NCI-H1092 (cell line): Measurements from ENCODE around the gene BBOF1.

Experiments used
- DNase-seq: peaks from one replicate; lab custom pipeline; 2025; lab: John Stamatoyannopoulos, UW

Gene BBOF1

DNA sequence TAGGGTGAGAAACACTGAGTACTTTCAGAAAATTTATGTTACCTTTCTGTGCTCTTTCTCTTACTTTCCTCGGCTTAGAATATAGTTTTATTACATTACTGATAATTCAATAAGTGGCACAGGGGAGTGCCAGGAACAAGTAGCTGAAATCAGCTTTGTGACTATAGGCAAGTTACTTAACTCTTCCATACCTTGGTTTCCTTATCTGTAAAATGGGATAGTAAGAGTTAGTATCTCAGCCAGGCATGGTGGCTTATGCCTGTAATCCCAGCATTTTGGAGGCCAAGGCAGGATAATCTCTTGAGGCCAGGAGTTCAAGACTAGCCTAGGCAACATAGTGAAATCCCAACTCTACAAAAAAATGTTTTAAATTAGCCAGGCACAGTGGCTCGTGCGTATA is 15.4 kb downstream of the BBOF1 start:
- DNase-seq, result no peak

DNA sequence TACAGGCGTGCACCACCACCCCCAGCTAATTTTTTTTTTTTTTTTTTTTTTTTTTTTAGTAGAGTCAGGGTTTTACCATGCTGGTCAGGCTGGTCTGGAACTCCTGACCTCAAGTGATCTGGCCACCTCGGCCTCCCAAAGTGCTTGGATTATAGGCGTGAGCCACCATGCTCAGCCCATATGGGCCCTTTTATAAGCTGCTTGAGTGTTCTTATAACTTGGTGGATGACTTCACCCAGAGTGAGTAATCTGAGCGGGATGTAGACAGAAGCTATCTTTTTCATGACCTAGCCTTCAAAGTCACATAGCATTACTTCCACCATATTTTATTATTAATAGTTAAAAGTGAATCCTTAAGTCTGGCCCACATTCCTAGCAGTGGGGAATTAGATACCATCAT is 16.4 kb downstream of the BBOF1 start:
- no peak for DNase-seq

DNA sequence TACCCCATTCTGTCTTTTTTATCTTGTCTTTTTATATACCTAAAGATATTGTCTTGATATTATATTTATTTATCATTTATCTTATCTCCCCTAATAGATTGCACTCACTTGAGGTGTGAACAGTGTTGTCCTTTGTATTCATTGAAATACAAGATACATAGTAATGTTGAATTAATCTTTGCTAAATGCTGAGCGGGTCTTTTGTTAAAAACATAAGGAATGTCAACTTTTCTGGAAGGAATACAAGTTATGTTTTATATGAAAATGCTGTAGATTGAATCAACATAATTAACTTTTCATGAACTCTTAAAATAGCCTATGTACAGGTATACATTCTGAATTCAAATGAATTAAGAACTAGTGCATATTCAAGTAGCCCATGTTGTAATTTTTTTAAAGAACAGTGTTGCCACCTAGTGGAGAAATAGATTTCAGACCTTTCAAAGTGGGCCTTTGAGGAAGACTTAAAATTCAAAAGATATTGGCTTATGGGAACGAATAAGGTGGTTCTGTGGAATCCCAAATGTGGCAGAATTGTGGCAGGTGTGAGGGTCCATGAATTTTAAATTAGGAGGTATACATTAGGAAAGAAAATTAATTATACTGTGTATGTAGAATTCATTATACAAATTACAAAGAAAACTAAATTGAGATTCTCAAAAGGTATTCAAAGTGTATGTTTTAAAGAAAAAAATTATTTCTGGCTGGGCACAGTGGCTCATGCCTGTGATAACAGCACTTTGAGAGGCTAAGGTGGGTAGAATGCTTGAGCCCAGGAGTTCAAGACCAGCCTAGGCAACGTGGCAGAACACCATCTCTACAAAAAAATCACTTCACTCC is 19.1 kb downstream of the BBOF1 start:
- peak; percentile 31 for DNase-seq

DNA sequence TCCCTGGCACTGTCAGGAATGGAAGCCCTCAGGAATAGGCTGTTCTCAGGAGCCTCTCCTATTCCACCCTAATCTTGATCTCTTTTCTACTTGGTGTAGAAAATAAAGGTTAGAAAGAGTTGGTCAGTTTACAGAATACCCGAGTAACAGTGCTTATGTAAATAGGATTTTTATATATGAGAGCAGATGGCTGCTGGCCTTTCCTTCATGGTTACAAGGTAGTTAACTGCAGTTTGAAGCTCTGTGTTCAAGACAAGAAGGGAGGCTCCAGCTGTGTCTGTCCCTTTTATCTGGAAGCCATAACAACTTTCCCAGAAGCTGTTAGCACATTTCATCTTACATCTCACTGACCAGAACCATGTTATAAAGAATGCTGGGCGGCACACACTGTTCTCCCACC is 23.1 kb downstream of the BBOF1 start:
- no peak for DNase-seq

DNA sequence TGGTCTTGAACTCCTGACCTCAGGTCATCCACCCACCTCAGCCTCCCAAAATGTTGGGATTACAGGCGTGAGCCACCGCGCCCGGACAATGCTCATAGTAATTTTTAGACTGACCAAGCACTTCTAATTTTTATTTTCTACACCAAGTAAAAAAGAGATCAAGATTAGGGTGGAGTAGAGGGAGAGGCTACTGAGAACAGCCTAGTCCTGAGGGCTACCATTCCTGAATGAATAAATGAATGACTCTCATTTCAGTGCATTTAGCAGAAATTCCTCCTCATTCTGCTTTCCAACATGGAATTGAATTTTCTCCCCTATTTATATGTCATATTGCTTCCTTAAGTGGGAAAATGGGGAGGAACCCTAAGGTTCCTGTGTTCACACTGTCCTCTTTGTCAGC is 26.4 kb downstream of the BBOF1 start:
- DNase-seq, result no peak

DNA sequence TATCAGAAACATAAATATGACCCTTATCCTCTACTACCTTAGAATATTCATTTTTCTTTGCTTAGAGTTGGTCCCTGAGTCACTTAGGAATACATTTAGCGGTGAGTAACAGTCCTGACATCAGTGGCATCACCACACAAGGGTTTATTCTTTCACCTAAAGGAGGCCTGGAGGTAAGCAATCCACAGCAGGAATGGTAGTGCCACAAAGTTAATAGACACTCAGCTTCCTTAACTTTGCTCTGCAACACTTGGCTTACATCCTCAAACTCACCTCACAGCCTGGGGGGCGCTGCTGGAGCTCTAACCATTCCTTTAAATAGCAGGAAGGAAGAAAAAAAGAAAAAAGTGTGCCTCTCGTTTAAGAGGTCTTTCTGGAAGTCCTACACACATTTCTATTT is 29.1 kb downstream of the BBOF1 start:
- no peak for DNase-seq

DNA sequence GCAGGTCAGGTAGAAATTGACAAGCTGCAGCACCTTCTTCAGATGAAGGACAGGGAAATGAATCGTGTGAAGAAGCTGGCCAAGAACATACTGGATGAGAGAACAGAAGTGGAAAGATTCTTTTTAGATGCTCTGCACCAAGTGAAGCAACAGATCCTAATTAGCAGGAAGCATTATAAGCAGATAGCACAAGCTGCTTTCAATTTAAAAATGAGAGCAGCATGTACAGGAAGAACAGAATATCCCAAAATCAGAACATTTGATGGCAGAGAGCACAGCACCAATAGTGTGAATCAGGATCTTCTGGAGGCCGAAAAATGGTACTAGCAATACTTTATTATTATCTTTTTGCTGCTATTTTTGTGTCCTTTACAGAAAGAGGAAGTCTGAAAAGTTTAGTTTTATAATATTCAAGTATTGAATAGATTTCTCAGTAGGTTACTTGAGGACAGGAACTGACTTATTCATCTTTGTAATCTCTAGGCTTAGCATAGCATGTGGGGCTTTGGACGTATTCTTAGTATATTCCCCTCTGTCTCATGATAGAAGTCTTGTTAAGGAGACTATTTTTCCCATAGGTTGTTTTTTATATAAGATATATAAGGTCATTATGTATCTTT is 30.8 kb downstream of the BBOF1 start:
- no peak for DNase-seq

DNA sequence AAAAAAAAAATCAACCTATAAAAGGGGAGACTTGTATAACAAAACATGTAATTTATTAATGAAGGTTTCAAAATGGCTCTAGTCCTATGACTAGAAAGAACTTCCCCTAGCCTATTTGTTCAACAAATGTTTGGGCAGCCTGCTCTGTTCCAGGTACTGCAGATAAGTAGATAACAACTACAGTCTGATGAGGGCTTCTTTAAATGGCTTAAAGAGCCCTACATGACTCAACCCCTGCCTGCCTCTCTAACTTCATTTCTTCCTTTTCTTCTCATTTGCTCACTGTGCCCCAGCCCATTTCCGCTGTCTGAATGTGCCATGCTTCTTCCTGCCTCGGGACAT is 43.6 kb downstream of the BBOF1 start:
- DNase-seq, result no peak

DNA sequence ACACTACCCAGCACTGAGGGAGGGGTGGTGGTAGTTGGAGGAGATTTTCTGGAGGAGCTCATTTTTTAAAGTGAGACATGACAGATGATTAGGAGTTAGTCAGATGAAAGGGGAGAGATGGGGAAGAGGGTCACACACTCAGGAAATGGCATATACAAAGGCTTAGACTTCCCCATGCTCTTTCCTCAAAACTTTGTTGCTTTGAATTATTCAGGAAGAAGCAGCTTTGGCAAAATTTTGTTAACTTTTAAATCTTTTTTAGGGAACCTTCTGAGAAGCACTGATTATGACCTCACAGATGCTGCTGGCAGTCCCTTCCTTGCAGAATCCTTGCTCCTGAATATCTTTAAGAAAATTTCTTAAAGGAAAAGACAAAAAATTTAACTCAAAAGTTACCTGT is 45.3 kb downstream of the BBOF1 start:
- DNase-seq, result no peak

DNA sequence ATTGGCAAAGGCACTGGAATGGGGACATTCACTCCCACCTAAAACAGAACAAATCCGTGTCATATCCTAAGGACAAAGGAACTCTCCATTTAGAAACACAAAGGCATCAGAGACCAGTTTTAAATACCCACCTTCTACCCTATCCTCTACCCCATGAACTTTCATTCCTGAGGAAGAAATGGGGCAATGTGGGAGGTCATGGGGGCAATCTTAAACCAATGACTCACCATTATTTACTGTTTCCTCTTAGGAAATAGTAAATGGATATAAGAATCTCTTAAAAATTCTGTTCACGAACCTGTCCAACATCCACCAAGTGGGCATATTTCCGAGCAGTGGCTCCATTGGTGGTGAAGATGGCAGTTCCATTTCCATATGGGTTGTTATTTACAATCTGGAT is 45.7 kb downstream of the BBOF1 start:
- no peak for DNase-seq

DNA sequence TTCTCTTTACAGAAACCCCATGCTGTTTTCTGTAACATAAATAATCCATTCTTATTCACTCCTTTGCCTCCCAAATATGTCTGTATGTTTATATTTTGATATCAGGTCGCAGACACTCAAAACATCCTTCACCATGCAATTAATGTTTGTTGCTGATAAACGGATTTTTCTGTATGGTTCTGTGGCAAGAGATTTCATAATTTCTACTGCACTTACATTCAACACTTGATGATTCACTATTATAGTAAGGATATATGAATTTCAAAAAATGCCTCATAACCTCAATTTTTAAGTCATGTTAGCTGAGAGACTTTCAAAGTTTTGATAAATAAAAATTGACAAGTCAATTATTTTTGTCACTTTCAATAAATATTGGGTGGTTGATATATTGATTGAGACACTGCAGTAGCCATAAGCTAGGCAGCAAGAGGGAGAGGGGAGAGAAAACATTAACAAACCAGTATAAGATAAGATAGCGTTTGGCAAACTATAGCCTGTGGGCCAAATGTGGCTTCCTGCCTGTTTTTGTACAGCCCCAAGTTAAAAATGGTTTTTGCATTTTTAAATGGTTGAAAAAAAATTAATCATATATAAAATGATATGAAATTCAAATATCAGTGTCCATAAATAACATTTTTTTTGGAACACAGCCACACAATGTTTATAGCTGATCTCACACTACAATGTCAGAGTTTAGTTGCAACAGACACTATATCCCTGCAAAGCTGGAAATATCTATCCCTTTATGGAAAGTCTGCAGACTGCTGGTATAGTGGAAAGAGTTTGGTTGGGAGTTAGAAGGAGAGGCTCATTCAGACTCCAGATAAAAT is 46.8 kb downstream of the BBOF1 start:
- no peak for DNase-seq

DNA sequence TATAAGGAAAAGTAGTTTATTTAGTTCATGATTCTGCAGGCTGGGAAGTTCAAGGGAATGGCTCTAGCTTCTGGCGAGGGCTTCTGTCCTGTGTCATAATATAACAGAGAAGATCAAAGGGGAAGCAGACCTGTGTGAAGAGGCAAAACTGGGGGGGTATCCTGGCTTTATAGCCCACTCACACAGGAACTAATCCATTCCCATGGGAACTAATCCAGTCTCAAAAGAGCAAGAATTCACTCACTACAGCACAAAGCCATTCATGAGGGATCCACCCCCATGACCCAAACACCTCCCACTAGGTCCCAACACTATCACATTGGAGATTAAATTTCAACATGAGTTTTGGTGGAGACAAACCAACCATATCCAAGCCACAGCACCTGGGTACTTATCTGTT is 58.3 kb downstream of the BBOF1 start:
- no peak for DNase-seq

DNA sequence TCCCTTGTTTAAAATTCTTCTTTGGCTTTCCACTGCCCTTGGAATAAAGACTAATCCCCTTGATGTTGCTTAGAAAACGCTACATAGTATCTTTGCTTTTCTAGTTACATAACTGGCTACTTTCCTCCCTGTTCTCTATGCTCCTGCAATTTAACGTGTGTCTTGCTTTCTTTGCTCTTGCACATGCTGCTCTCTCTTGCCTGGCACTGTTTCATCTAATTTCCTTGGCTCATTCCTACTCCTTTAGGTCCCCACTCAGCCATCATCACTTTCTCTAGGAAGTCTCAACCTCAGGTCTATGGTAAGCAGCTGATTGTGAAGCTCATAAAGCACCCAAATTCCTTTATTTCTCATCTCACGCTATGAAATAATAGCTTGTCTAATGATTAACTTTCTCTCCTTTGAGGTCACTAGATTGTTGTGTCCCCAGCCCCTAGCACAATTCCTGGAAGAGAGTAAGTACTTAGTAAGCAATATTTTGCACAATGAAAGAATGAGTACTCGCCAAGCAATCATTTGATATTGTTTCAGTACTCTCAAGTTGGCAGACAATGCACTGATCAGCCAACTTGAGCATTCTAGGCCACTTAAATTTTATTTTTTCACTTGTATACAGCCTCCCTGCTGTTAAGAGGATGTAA is 61.8 kb downstream of the BBOF1 start:
- DNase-seq, result no peak

DNA sequence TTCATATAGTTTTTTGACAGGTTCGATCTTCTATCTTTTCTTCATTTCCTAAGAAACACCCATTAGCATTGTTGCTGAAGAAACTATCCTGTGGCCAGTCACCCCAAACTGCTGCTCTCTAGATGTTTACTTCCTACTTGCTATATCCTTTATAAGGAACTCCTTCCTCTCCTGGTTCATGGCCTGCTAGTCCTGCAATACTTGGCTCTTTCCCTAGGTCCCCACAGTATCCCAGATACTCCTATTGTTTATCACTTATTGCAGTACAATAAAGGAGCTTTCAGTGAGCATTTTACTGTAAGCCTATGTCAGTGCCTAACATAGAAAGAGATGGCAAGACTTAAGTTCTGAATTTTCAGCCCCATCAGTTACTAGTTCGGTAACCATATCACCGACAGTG is 62.3 kb downstream of the BBOF1 start:
- no peak for DNase-seq

DNA sequence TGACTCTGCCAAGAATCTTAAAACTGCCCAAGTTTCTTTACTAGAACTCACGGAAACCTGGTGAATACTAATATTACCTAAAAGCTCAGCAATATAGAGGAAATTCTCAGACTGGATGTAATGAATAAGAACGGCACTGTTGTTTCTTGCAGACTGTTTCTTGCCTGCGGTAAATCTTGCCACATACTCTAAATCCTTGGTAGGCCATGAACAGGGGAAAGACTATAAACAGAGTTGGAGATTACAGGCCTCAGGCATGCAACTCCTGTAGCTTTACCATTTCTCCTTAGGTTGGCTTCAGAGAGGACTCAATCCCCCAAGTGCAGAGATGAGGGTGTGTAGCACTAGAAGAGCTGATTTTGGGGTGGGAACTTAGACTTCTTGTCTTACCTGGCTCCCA is 64.0 kb downstream of the BBOF1 start:
- no peak for DNase-seq

DNA sequence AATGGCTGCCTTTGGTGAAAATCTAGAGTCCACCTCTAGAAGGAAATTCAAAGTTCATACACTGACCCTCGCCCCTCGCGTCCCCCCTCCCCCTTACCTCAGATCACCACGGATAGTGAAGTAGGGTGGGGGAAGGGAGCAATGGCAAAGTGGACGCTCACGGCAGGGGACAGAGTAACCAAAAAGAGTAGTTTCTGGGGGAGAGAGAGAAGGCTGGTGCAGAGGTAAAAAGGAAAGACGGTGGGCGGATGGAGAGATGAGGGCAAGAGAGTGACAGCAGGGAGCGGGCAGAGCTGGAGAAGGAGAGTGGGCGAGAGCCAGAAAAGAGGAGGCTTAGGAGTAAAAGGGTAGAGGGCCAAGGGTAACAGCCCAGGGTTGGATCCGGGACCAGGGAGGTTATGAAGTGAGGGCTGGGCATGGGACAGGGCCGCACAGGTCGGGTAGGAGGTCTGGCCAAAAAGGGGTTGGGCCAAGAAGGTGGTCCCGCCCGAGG is 64.7 kb downstream of the BBOF1 start:
- DNase-seq, result no peak

DNA sequence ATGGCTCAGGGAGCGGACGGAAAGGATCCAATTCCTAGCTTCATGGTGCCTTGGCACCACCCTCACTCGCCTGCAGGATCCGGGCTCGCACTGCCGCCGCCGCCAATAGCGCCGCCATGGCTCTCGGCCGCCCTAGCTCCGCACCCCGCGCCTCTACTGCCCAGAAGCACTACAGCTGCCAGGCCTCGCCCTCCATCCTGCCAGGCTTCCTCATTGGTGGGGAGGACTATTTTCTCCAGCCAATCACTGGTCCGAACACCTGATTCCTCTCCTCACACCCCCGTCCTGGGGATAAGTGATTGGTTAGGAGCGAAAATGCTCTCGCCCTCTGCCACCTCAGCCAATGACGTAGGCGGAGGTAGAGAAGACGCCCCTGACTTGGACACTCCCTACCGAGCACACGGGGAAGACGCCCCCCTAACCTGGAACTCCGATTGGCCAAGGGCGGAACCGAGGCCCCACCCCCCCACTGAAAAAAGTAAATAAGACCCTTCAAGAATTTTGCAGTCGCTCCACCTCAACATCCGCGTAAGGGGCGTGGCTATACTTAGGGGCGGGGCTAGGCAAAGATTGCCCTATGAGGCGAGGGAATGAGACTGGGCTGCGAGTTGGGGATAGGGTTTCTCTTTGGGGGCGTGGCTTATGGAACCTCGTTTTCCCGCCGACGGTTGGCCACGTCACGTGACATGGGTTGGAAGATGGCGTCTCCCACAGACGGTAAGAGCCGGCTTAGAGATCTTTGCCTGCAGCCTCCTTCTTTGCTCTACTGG is 65.3 kb downstream of the BBOF1 start, which contains the start of the genes ALDH6A1 and LIN52:
Gene ALDH6A1 (minus strand): TSS at position 177 of the 770 bp plus-strand sequence. CDS start 59 bp downstream, at position 118.
Gene LIN52 (plus strand): TSS at position 680 of the 770 bp plus-strand sequence. CDS start 19 bp downstream, at position 699.
- peak; percentile 99 for DNase-seq

DNA sequence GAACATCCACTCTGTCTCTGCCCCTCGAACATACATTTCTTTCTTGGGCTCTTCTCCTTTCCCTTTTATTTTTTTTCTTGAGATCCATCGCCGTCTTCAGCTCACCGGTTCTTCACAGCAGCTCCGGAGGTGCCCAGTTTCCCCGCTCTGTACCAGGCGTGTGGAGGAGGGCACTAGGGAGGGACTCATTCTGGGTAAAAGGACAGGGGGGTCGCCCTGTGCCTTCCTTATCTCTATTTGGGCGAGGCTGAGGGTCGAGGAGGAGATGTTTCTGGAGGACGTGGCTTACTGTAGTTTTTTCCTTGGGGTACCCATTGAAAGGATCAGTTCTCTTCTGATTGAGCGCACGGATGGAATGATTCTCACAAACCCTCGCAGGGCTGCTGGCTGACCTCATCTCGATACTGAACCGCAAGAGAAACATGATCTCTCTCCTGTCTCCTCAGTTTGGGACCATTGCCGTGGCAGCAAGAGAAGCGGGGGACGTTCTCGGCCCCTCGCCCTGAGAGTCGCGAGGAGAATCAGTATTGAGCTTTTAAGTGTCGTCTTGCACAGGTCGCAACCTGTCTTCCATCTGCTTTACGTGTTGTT is 66.0 kb downstream of the BBOF1 start:
- DNase-seq, result peak; percentile 30

DNA sequence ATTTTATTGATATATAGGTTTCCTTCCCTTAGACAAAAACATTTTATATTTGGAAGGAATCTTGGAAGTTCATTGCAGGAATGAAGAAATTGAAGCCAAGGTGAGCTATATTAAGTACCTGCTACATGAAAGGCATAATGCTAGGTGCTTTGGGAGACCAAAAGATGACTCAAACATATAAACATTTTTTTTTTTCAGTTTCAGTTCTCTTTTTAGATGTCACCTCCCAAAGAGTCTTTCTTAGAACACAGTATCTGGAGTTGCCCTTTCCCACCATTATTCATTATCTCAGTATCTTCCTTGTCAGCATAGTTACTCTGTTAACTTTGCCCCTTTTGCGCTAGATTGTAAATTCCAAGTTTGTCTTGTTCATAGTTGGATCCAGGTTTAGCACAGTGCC is 66.7 kb downstream of the BBOF1 start:
- no peak for DNase-seq

DNA sequence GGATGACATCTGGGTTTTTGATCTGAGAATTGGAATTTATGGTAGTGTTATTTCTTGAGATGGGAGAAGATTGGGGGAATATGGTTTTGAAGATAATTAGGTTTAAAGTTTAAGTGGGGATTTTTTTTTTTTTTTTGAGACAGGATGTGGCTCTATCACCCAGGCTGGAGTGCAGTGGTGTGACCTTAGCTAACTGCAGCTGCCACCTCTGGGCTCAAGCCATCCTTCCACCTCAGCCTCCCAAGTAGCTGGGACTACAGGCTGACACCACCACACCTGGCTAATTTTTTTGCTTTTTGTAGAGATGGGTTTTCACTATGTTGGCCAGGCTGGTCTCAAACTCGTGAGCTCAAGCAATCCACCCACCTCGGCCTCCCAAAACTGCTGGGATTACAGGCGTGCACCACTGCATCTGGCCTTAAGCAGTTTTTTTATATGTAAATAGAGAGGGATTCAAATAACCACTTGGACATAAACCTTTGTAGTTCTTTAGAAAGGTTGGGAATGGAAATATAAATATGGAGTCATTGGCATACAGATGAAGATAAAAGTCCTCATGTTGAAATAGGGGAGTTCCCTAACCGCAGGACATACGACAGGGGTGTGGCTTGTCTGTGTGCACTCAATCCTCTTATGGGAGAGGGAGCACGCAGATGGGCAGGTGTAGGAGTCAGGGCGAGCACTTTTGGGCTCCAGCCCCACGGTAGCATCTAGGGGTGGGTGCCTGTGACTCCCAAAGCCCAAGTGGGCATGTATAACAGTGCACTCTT is 70.3 kb downstream of the BBOF1 start:
- no peak for DNase-seq
